NT2/D1 (cell line): ENCODE results near the gene COL9A1.

Experiments
- DNase-seq: peaks from one replicate; pipeline ENCODE4 v3.0.0-alpha.2; 2011; ENCODE audit warnings: low read depth, low spot score
- H3K27me3 ChIP-seq: 2 replicates; pipeline ENCODE4 v1.6.0; 2011; ENCODE audit warnings: mild to moderate bottlenecking; ENCODE audit not compliant: insufficient read length, insufficient read depth
- H3K36me3 ChIP-seq: 2 replicates; pipeline ENCODE4 v1.6.1; 2011; ENCODE audit warnings: mild to moderate bottlenecking, low read length, mixed read lengths; ENCODE audit not compliant: insufficient read depth, insufficient read length
- H3K4me1 ChIP-seq: 2 replicates; pipeline ENCODE4 v1.5.1; 2011; ENCODE audit not compliant: insufficient read depth, insufficient read length
- H3K4me3 ChIP-seq: 2 replicates; pipeline ENCODE4 v1.5.1; 2011; ENCODE audit warnings: low read depth; ENCODE audit not compliant: insufficient read length
- H3K9ac ChIP-seq: 2 replicates; pipeline ENCODE4 v1.6.0; 2011; ENCODE audit warnings: low read depth; ENCODE audit not compliant: insufficient read length
- H3K9me3 ChIP-seq: 2 replicates; pipeline ENCODE4 v1.5.1; 2011; ENCODE audit warnings: mild to moderate bottlenecking, low read length; ENCODE audit not compliant: insufficient read depth
- SUZ12 ChIP-seq: IDR thresholded peaks from 2 replicates; pipeline ENCODE4 v1.6.1; 2011; ENCODE audit not compliant: insufficient read length, insufficient read depth; ENCODE audit errors: extremely low read depth
- YY1 ChIP-seq: IDR thresholded peaks from 2 replicates; pipeline ENCODE4 v1.6.1; 2011; ENCODE audit not compliant: insufficient read length, insufficient read depth
- ZNF274 ChIP-seq: IDR thresholded peaks from 2 replicates; pipeline ENCODE4 v1.6.1; 2011; ENCODE audit warnings: mild to moderate bottlenecking, low read depth, low read length

Gene COL9A1

GRCh38 chr6:70216767-70217166 lies 86.1 kb downstream of the COL9A1 start:
- Histone ChIP-seq H3K4me1 (no peaks in the 10 kb centered on the region), H3K27me3 (no peaks in the 10 kb centered on the region), H3K4me3 (no peak overlapping the region), H3K9me3 (no peaks in the 10 kb centered on the region), H3K9ac (no peak overlapping the region), H3K36me3 (no peaks in the 10 kb centered on the region)
- TF ChIP-seq YY1 (no peak), ZNF274 (no peak), SUZ12 (no peak)
- DNase-seq: no peak

- H3K9me3 ChIP-seq: no peaks in the 10 kb centered on the region
- no peak overlapping the region for H3K4me3 ChIP-seq
- H3K9ac ChIP-seq: no peak overlapping the region
- H3K36me3 ChIP-seq: no peaks in the 10 kb centered on the region
- TF ChIP-seq SUZ12: no peak
- no peaks in the 10 kb centered on the region for H3K27me3 ChIP-seq
- no peak for DNase-seq
- H3K4me1 ChIP-seq: no peaks in the 10 kb centered on the region
Observed at GRCh38 chr6:70215460-70216108, 87.3 kb downstream of the COL9A1 start.

- Histone ChIP-seq H3K9me3 (no peaks in the 10 kb centered on the region), H3K4me3 (no peak overlapping the region), H3K9ac (no peak overlapping the region), H3K36me3 (no peaks in the 10 kb centered on the region), H3K4me1 (no peaks in the 10 kb centered on the region), H3K27me3 (no peaks in the 10 kb centered on the region)
- DNase-seq: no peak
- TF ChIP-seq YY1 (no peak), SUZ12 (no peak), ZNF274 (no peak)
Observed at GRCh38 chr6:70210462-70210861, 92.4 kb downstream of the COL9A1 start.

- no peak for DNase-seq
- TF ChIP-seq YY1 (no peak), ZNF274 (no peak), SUZ12 (no peak)
- Histone ChIP-seq H3K9ac (no peak overlapping the region), H3K4me3 (no peak overlapping the region), H3K36me3 (no peaks in the 10 kb centered on the region), H3K4me1 (no peaks in the 10 kb centered on the region), H3K27me3 (no peaks in the 10 kb centered on the region), H3K9me3 (no peaks in the 10 kb centered on the region)
Observed at GRCh38 chr6:70208235-70208790, 94.6 kb downstream of the COL9A1 start.

GRCh38 chr6:70198785-70199184 lies 104.1 kb downstream of the COL9A1 start:
- Histone ChIP-seq H3K9me3 (no peaks in the 10 kb centered on the region), H3K9ac (no peak overlapping the region), H3K4me3 (no peak overlapping the region), H3K36me3 (no peaks in the 10 kb centered on the region), H3K27me3 (no peaks in the 10 kb centered on the region), H3K4me1 (no peaks in the 10 kb centered on the region)
- no peak for DNase-seq
- no peak for TF ChIP-seq SUZ12
- no peak for TF ChIP-seq YY1
- TF ChIP-seq ZNF274: no peak

- H3K9ac ChIP-seq: no peak overlapping the region
- DNase-seq: no peak
- no peak overlapping the region for H3K4me3 ChIP-seq
- TF ChIP-seq ZNF274 (no peak), YY1 (no peak), SUZ12 (no peak)
- H3K27me3 ChIP-seq: no peaks in the 10 kb centered on the region
- H3K9me3 ChIP-seq: no peaks in the 10 kb centered on the region
- H3K36me3 ChIP-seq: no peaks in the 10 kb centered on the region
- H3K4me1 ChIP-seq: no peaks in the 10 kb centered on the region
Observed at GRCh38 chr6:70196531-70196930, 106.4 kb downstream of the COL9A1 start.

GRCh38 chr6:70194421-70194820 lies 108.5 kb downstream of the COL9A1 start:
- Histone ChIP-seq H3K27me3 (no peaks in the 10 kb centered on the region), H3K9ac (no peak overlapping the region), H3K4me3 (no peak overlapping the region), H3K4me1 (no peaks in the 10 kb centered on the region), H3K36me3 (no peaks in the 10 kb centered on the region), H3K9me3 (no peaks in the 10 kb centered on the region)
- DNase-seq: no peak
- TF ChIP-seq SUZ12 (no peak), YY1 (no peak), ZNF274 (no peak)
